Hypothalamus (tissue), 51 donors: ENCODE data around the gene GAREM1.
A peak's percentile ranks its signal among the peaks of the same experiment; 100 is the strongest.
"Not testable (repeated sequence)": the region's sequence is repeated elsewhere in the genome, so short reads cannot be mapped to it uniquely, and the experiment has no call there.

ENCODE experiments used
- DNase-seq, 51 donors: peaks; one replicate each; lab custom pipeline; 2025; lab: John Stamatoyannopoulos, UW

Gene GAREM1

GRCh38 chr18:32372381-32373061, 98.2 kb downstream of the GAREM1 start:
- DNase-seq = no peak

- no peak for DNase-seq
Measured at GRCh38 chr18:32372047-32372380, 98.7 kb downstream of the GAREM1 start.

GRCh38 chr18:32371384-32371783, 99.3 kb downstream of the GAREM1 start:
- no peak for DNase-seq

- DNase-seq = no peak
Measured at GRCh38 chr18:32368991-32369390, 101.7 kb downstream of the GAREM1 start.

GRCh38 chr18:32368170-32368569, 102.5 kb downstream of the GAREM1 start:
- no peak for DNase-seq

GRCh38 chr18:32366586-32367538, 103.8 kb downstream of the GAREM1 start:
- no peak for DNase-seq

GRCh38 chr18:32362484-32362883, 108.2 kb downstream of the GAREM1 start:
- DNase-seq = no peak

GRCh38 chr18:32360682-32361345, 109.9 kb downstream of the GAREM1 start:
- no peak for DNase-seq

- no peak for DNase-seq
Measured at GRCh38 chr18:32358529-32358928, 112.2 kb downstream of the GAREM1 start.

GRCh38 chr18:32358075-32358474, 112.6 kb downstream of the GAREM1 start:
- DNase-seq = no peak

GRCh38 chr18:32355896-32356295, 114.8 kb downstream of the GAREM1 start:
- DNase-seq = no peak

- no peak for DNase-seq
Measured at GRCh38 chr18:32354518-32354917, 116.2 kb downstream of the GAREM1 start.

- DNase-seq = no peak
Measured at GRCh38 chr18:32353257-32353656, 117.4 kb downstream of the GAREM1 start.

GRCh38 chr18:32351032-32351431, 119.7 kb downstream of the GAREM1 start:
- DNase-seq = no peak

- DNase-seq = peak in 27 of 51 donors; percentile 4 to 65 (median 33)
Measured at GRCh38 chr18:32349728-32350395, 120.8 kb downstream of the GAREM1 start.

GRCh38 chr18:32346671-32347070, 124.0 kb downstream of the GAREM1 start:
- peak in 20 of 51 donors; percentile 7 to 65 (median 31) for DNase-seq

- DNase-seq = no peak
Measured at GRCh38 chr18:32343634-32344033, 127.0 kb downstream of the GAREM1 start.

GRCh38 chr18:32341112-32341511, 129.6 kb downstream of the GAREM1 start:
- DNase-seq = not testable (repeated sequence)

- no peak for DNase-seq
Measured at GRCh38 chr18:32339045-32339444, 131.6 kb downstream of the GAREM1 start.

GRCh38 chr18:32337821-32338220, 132.9 kb downstream of the GAREM1 start:
- DNase-seq = no peak

- DNase-seq = no peak
Measured at GRCh38 chr18:32337347-32337746, 133.3 kb downstream of the GAREM1 start.
